ENCODE data around the gene CMC4. TPM values are rescaled to one million over a fixed set of nuclear protein-coding genes. Genes with fewer than 3 reads are reported as not detected.

CMC4 gene
- polyA plus RNA-seq, 1 donor from 2014 or later, result 16.4 TPM

DNA sequence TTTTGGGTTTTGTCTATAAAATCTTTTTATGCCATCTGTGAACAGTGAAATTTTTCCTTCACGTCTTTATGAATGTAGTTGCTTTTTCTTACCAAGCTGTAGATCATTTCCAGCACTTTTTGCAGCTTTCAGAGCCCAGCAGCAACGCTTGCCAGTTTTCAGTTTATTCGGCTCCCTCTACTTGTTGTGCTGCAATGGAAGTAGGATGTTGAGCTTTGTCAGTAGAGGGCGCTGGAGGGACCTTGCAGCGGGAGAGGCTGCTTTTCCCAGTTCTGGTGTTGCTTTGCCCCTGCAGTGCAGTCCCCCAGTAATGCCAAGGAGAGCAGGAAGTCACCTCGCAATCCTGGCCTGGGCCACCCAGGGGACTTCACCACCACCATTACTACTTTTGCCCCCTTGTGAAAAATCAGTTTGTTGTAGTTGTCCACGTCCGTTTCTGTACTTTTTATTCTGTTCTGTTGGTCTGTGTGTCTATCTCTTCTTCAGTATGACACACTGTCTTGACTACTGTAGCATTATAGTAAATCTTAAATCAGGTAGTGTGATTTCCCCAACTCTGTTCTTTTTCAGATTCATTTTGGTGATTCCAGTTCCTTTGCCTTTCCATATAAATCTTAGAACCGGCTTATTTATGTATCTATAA, 21.8 kb downstream of the CMC4 start:
- Histone ChIP-seq H4K20me1 (ENCODE audit: insufficient read depth) (no peaks in the 10 kb centered on the region), H3K9me3 (ENCODE audit: low read length) (no peaks in the 10 kb centered on the region), H3K9me2 (ENCODE audit: insufficient read depth, low read length) (no peaks in the 10 kb centered on the region), H3K27ac (ENCODE audit: low read length) (no peak overlapping the region), H3F3A (ENCODE audit: insufficient read depth, low read length, poor library complexity, severe bottlenecking) (no peaks in the 10 kb centered on the region), H3K36me3 (ENCODE audit: insufficient read depth, low read length) (no peaks in the 10 kb centered on the region), H3K79me2 (replicated peaks; ENCODE audit: insufficient read depth, low read length) (no peaks in the 10 kb centered on the region), H3K9ac (ENCODE audit: low read length) (no peak overlapping the region), H3K27me3 (ENCODE audit: insufficient read depth, low read depth, low read length) (no peaks in the 10 kb centered on the region), H2AFZ (ENCODE audit: low read depth, low read length) (no peak overlapping the region), H3K4me3 (ENCODE audit: low read length) (no peak overlapping the region), H3K4me2 (ENCODE audit: low read length) (no peak overlapping the region)
- no peak for TF ChIP-seq EZH2 (IDR thresholded peaks at IDR 0.05; ENCODE audit: borderline replicate concordance, insufficient read depth, low read length, poor library complexity, severe bottlenecking)
- no peak for TF ChIP-seq RAD21 (conservative IDR thresholded peaks at IDR 0.05)
- TF ChIP-seq MXI1 (conservative IDR thresholded peaks at IDR 0.05; ENCODE audit: poor library complexity, severe bottlenecking), result no peak
- no peak for TF ChIP-seq SMC3 (conservative IDR thresholded peaks at IDR 0.05; ENCODE audit: poor library complexity)
- no peak for TF ChIP-seq TAF1 (IDR thresholded peaks at IDR 0.05; ENCODE audit: low read depth)
- TF ChIP-seq, protein P1, sequence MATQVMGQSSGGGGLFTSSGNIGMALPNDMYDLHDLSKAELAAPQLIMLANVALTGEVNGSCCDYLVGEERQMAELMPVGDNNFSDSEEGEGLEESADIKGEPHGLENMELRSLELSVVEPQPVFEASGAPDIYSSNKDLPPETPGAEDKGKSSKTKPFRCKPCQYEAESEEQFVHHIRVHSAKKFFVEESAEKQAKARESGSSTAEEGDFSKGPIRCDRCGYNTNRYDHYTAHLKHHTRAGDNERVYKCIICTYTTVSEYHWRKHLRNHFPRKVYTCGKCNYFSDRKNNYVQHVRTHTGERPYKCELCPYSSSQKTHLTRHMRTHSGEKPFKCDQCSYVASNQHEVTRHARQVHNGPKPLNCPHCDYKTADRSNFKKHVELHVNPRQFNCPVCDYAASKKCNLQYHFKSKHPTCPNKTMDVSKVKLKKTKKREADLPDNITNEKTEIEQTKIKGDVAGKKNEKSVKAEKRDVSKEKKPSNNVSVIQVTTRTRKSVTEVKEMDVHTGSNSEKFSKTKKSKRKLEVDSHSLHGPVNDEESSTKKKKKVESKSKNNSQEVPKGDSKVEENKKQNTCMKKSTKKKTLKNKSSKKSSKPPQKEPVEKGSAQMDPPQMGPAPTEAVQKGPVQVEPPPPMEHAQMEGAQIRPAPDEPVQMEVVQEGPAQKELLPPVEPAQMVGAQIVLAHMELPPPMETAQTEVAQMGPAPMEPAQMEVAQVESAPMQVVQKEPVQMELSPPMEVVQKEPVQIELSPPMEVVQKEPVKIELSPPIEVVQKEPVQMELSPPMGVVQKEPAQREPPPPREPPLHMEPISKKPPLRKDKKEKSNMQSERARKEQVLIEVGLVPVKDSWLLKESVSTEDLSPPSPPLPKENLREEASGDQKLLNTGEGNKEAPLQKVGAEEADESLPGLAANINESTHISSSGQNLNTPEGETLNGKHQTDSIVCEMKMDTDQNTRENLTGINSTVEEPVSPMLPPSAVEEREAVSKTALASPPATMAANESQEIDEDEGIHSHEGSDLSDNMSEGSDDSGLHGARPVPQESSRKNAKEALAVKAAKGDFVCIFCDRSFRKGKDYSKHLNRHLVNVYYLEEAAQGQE (IDR thresholded peaks at IDR 0.05; ENCODE audit: borderline replicate concordance), result no peak
- no peak for TF ChIP-seq EP300 (conservative IDR thresholded peaks at IDR 0.05; ENCODE audit: poor library complexity, severe bottlenecking)
- no peak for TF ChIP-seq POLR2AphosphoS5 (IDR thresholded peaks at IDR 0.05)
- TF ChIP-seq, protein P2, sequence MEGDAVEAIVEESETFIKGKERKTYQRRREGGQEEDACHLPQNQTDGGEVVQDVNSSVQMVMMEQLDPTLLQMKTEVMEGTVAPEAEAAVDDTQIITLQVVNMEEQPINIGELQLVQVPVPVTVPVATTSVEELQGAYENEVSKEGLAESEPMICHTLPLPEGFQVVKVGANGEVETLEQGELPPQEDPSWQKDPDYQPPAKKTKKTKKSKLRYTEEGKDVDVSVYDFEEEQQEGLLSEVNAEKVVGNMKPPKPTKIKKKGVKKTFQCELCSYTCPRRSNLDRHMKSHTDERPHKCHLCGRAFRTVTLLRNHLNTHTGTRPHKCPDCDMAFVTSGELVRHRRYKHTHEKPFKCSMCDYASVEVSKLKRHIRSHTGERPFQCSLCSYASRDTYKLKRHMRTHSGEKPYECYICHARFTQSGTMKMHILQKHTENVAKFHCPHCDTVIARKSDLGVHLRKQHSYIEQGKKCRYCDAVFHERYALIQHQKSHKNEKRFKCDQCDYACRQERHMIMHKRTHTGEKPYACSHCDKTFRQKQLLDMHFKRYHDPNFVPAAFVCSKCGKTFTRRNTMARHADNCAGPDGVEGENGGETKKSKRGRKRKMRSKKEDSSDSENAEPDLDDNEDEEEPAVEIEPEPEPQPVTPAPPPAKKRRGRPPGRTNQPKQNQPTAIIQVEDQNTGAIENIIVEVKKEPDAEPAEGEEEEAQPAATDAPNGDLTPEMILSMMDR (IDR thresholded peaks at IDR 0.05; ENCODE audit: poor library complexity, severe bottlenecking), result no peak

- TF ChIP-seq POLR2AphosphoS5 (IDR thresholded peaks at IDR 0.05) (no peak), SMC3 (conservative IDR thresholded peaks at IDR 0.05; ENCODE audit: poor library complexity) (no peak), EZH2 (IDR thresholded peaks at IDR 0.05; ENCODE audit: borderline replicate concordance, insufficient read depth, low read length, poor library complexity, severe bottlenecking) (no peak), MXI1 (conservative IDR thresholded peaks at IDR 0.05; ENCODE audit: poor library complexity, severe bottlenecking) (no peak), RAD21 (conservative IDR thresholded peaks at IDR 0.05) (no peak), TAF1 (IDR thresholded peaks at IDR 0.05; ENCODE audit: low read depth) (no peak), EP300 (conservative IDR thresholded peaks at IDR 0.05; ENCODE audit: poor library complexity, severe bottlenecking) (no peak)
- TF ChIP-seq, protein P2 (IDR thresholded peaks at IDR 0.05; ENCODE audit: poor library complexity, severe bottlenecking), result no peak
- TF ChIP-seq, protein P1 (IDR thresholded peaks at IDR 0.05; ENCODE audit: borderline replicate concordance), result no peak
- no peaks in the 10 kb centered on the region for H3K9me3 ChIP-seq (ENCODE audit: low read length)
- H3K79me2 ChIP-seq (replicated peaks; ENCODE audit: insufficient read depth, low read length), result no peaks in the 10 kb centered on the region
- H3K27ac ChIP-seq (ENCODE audit: low read length), result no peak overlapping the region
- no peaks in the 10 kb centered on the region for H4K20me1 ChIP-seq (ENCODE audit: insufficient read depth)
- H3K9ac ChIP-seq (ENCODE audit: low read length), result no peak overlapping the region
- H3K4me2 ChIP-seq (ENCODE audit: low read length), result no peak overlapping the region
- no peaks in the 10 kb centered on the region for H3K27me3 ChIP-seq (ENCODE audit: insufficient read depth, low read depth, low read length)
- H2AFZ ChIP-seq (ENCODE audit: low read depth, low read length), result no peak overlapping the region
- no peaks in the 10 kb centered on the region for H3K9me2 ChIP-seq (ENCODE audit: insufficient read depth, low read length)
- H3K36me3 ChIP-seq (ENCODE audit: insufficient read depth, low read length), result no peaks in the 10 kb centered on the region
- no peak overlapping the region for H3K4me3 ChIP-seq (ENCODE audit: low read length)
- H3F3A ChIP-seq (ENCODE audit: insufficient read depth, low read length, poor library complexity, severe bottlenecking), result no peaks in the 10 kb centered on the region
These were observed 24.0 kb downstream of the CMC4 start for GRCh38 chrX:155046811-155047528.

All from neural cell (in vitro differentiated cells).